ENCODE data around the gene DIP2C. TPM values are rescaled to one million over a fixed set of nuclear protein-coding genes. Genes with fewer than 3 reads are reported as not detected.

Gene DIP2C
- polyA plus RNA-seq, 3 donors = 0.11 TPM; not detected in 2

DNA sequence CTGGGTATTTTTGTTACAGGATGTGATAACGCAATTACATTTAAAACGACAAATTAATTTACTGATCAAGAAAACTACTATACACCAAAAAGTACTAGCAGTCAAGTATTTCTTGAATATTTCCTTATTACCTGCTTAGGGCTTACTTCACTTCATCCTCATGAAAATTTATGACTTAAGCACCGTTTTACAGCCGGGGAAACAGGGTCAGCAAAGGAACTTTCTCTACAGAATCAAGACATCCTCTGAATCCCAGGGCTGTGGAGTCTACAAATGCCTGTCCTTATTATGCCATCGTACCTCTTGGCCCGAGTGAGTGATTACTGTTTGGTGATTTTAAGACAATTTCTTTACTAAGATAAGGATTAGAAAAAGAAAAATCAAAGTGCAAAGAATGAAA, 305.9 kb downstream of the DIP2C start:
- no peaks in the 10 kb centered on the region for H3K79me2 ChIP-seq (ENCODE audit: insufficient read depth, low read length)
- H3K4me1 Mint-ChIP-seq = peaks cover 19% of the 10 kb centered on the region
- no peak overlapping the region for H3K9ac ChIP-seq (ENCODE audit: insufficient read depth, low read length, poor library complexity, severe bottlenecking)
- H3K4me1 ChIP-seq (ENCODE audit: control insufficient read depth in 1 of 2, insufficient read depth in 2 of 2, low read length in 2 of 2) = peaks cover 16 to 18% of the 10 kb centered on the region in 2 donors
- peaks cover 0 to 7% (median 4%) of the 10 kb centered on the region in 3 donors for H3K27me3 Mint-ChIP-seq (ENCODE audit: low read depth in 3 of 3)
- no peak overlapping the region for H3K27ac ChIP-seq (ENCODE audit: low read depth in 1 of 2, low read length in 2 of 2)
- H2AFZ ChIP-seq (ENCODE audit: insufficient read depth, low read depth, low read length, poor library complexity, severe bottlenecking) = no peak overlapping the region
- intact Hi-C loops (cut with micrococcal nuclease) = no loop called here
- H3K36me3 ChIP-seq (replicated peaks in 1 of 2; ENCODE audit: control insufficient read depth in 1 of 2, insufficient read depth in 2 of 2, low read length in 2 of 2) = no peaks in the 10 kb centered on the region
- H3K9me3 ChIP-seq (replicated peaks in 1 of 2; ENCODE audit: control insufficient read depth in 1 of 2, insufficient read depth in 1 of 2, low read length in 2 of 2) = peaks cover 0 to 2% of the 10 kb centered on the region in 2 donors
- DNase-seq = no peak
- no peak overlapping the region for H3K4me3 ChIP-seq (replicated peaks in 1 of 3; ENCODE audit: low read depth in 2 of 3, low read length in 3 of 3)
- no peak overlapping the region for H3K27ac Mint-ChIP-seq
- TF ChIP-seq, protein P1, sequence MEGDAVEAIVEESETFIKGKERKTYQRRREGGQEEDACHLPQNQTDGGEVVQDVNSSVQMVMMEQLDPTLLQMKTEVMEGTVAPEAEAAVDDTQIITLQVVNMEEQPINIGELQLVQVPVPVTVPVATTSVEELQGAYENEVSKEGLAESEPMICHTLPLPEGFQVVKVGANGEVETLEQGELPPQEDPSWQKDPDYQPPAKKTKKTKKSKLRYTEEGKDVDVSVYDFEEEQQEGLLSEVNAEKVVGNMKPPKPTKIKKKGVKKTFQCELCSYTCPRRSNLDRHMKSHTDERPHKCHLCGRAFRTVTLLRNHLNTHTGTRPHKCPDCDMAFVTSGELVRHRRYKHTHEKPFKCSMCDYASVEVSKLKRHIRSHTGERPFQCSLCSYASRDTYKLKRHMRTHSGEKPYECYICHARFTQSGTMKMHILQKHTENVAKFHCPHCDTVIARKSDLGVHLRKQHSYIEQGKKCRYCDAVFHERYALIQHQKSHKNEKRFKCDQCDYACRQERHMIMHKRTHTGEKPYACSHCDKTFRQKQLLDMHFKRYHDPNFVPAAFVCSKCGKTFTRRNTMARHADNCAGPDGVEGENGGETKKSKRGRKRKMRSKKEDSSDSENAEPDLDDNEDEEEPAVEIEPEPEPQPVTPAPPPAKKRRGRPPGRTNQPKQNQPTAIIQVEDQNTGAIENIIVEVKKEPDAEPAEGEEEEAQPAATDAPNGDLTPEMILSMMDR (IDR thresholded peaks at IDR 0.05) = no peak
- no peaks in the 10 kb centered on the region for H3K27me3 ChIP-seq (ENCODE audit: control insufficient read depth in 2 of 2, insufficient read depth in 2 of 2, low read length in 2 of 2)
- no peak overlapping the region for H3K4me3 Mint-ChIP-seq
- no peaks in the 10 kb centered on the region for H3K36me3 Mint-ChIP-seq
- H4K20me1 ChIP-seq (ENCODE audit: insufficient read depth, low read length) = no peaks in the 10 kb centered on the region
- WGBS (ENCODE audit: insufficient coverage) = 83% methylated on average over 2 of the region's 6 CpGs
- peaks cover 0 to 6% (median 0%) of the 10 kb centered on the region in 7 donors for H3K9me3 Mint-ChIP-seq
- no peak overlapping the region for H3K4me2 ChIP-seq (replicated peaks; ENCODE audit: extremely low read depth, low read length, poor library complexity, severe bottlenecking)

- no peak overlapping the region for H3K4me3 ChIP-seq (replicated peaks in 1 of 3; ENCODE audit: low read depth in 2 of 3, low read length in 3 of 3)
- H3K9ac ChIP-seq (ENCODE audit: insufficient read depth, low read length, poor library complexity, severe bottlenecking) = no peak overlapping the region
- Mint-ChIP-seq H3K27ac (no peak overlapping the region), H3K4me3 (no peak overlapping the region), H3K4me1 (peaks cover 2% of the 10 kb centered on the region), H3K9me3 (peaks cover 0 to 6% (median 2%) of the 10 kb centered on the region in 7 donors), H3K27me3 (ENCODE audit: low read depth in 3 of 3) (peaks cover 0 to 9% (median 4%) of the 10 kb centered on the region in 3 donors), H3K36me3 (no peaks in the 10 kb centered on the region)
- TF ChIP-seq, protein P1 (IDR thresholded peaks at IDR 0.05) = no peak
- DNase-seq = no peak
- WGBS (ENCODE audit: insufficient coverage) = 94% methylated on average over 4 of the region's 7 CpGs
- H3K27ac ChIP-seq (ENCODE audit: low read depth in 1 of 2, low read length in 2 of 2) = no peak overlapping the region
- no peaks in the 10 kb centered on the region for H3K27me3 ChIP-seq (ENCODE audit: control insufficient read depth in 2 of 2, insufficient read depth in 2 of 2, low read length in 2 of 2)
- no peak overlapping the region for H3K4me2 ChIP-seq (replicated peaks; ENCODE audit: extremely low read depth, low read length, poor library complexity, severe bottlenecking)
- no peaks in the 10 kb centered on the region for H3K36me3 ChIP-seq (replicated peaks in 1 of 2; ENCODE audit: control insufficient read depth in 1 of 2, insufficient read depth in 2 of 2, low read length in 2 of 2)
- intact Hi-C loops (cut with micrococcal nuclease) = no loop called here
- peaks cover 0 to 7% of the 10 kb centered on the region in 2 donors for H3K9me3 ChIP-seq (replicated peaks in 1 of 2; ENCODE audit: control insufficient read depth in 1 of 2, insufficient read depth in 1 of 2, low read length in 2 of 2)
- peaks cover 0 to under 1% of the 10 kb centered on the region in 2 donors for H3K4me1 ChIP-seq (ENCODE audit: control insufficient read depth in 1 of 2, insufficient read depth in 2 of 2, low read length in 2 of 2)
- H4K20me1 ChIP-seq (ENCODE audit: insufficient read depth, low read length) = no peaks in the 10 kb centered on the region
- H2AFZ ChIP-seq (ENCODE audit: insufficient read depth, low read depth, low read length, poor library complexity, severe bottlenecking) = no peak overlapping the region
- no peaks in the 10 kb centered on the region for H3K79me2 ChIP-seq (ENCODE audit: insufficient read depth, low read length)
Observed at GRCh38 chr10:381805-382204, 307.7 kb downstream of the DIP2C start.

All from CD14-positive monocyte (primary cell).